GM18498 (cell line): ENCODE results near the gene ASB1.

Experiments
- ATAC-seq: cut with Tn5 transposase; IDR thresholded peaks from one replicate; pipeline ENCODE4 v1.9.1; 2021; ENCODE audit warnings: mild to moderate bottlenecking, moderate library complexity; ENCODE audit not compliant: unreplicated experiment

The ASB1 gene

DNA sequence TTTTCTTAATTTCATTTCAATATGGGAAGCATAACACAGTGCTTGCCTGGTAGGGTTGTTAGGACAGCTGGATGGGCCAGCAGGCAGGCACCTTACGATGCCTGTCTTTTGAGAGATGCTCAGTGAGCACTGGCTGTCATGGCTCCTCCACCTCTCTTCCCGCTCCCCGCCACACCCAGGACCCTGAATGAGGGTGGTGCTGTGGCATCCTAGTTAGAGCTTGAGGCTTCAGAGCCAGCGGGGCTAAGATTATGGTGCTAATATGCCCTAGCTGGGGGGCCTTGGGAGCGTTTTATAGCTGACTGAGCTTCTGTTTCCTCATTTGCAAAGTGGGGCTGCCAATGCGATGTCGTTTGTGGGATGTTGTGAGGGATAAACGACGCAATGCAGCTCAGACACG lies 37.7 kb downstream of the ASB1 start:
- no peak for ATAC-seq

DNA sequence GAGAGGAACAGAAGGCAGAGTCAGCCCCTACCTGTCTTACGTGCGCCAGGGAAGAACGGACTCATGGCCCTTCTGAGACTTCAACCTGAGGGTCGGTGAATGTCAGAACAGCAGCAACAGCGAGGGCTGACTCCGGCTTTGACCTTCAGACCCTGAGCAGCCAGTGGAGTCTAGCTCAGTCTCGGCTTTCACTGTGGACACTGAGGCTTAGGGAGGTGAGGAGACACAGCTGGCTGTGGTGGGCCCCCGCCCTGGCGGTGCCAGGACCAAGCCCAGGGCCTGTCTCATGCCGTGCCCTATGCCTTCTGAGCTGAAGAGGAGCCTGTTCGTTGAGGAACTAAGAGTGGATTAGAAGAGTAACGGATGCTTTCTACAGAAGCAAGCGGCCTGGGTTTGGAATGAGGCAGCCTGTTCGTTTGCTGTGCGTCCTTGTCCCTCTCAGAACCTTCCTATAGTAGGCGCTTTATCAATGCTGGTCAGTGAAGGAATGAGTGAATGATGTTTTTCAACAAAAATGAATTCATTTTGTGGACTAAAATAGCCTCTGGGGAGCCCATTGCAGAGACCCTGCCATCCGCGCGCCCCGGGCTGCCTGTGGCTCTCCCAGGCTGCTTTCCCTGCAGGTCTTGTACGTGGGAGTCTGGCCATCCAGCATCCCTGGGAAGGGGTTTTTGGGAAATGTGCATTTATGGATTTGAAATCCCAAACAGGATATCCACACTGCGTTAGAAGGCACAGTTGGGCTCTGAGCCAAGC lies 38.9 kb downstream of the ASB1 start:
- ATAC-seq, result no peak

DNA sequence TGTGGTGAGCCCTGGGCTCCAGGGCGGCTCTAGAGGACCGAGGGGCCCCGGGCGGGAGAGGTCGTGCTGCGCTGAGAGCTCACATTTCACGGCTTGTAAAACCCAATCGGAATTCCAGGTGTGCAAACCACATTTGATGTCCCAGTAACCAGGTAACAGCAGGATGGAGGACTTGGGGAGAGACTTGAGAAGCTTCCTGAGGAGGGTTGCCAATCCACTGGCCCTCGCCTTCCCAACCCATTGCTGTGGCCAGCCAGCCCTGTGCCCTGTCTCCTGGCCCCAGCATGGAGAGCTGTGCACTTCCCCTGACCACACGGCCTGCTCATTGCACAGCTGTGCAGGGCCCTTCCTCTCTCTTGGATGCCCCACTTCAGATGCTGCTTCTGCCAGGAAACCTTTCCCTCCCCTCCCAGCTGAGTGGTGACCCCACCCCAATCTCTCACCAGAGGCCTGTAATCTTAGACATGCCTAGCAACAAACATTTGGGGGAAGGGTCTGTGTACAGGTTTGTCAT lies 39.6 kb downstream of the ASB1 start:
- ATAC-seq, result no peak

DNA sequence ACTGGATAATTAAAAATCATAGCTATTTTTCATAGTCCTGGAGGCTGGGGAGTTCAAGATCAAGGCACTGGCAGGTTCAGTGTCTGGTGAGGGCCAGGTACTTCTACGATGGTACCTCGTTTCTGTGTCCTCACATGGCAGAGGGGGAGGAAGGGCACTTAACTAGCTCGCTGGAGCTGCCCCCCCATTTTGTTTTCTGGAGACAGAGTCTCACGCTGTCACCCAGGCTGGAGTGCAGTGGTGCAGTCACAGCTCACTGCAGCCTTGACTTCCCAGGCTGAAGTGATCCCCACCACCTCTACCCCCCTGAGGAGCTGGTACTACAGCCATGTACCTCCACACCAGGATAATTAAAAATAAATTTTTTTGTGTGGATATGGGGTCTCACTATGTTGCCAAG lies 40.3 kb downstream of the ASB1 start:
- no peak for ATAC-seq

DNA sequence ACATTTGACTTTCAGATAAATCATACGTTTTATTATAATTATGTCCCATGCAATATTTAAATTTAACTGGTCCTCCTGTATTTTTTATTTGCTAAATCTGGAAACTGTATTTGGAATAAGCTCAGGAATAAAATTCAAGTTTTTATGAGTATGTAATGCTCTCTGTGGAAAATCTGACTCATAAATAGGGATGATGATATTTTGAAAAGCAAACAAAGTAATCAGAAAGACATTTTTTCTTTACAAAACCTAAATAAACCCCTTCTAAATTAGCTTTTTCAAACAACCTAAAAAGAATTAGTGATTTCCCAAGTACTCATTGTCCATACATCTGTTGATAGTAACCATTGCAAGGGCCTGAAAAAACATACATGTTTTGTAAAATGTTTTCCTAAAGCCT lies 41.1 kb downstream of the ASB1 start:
- ATAC-seq, result no peak

DNA sequence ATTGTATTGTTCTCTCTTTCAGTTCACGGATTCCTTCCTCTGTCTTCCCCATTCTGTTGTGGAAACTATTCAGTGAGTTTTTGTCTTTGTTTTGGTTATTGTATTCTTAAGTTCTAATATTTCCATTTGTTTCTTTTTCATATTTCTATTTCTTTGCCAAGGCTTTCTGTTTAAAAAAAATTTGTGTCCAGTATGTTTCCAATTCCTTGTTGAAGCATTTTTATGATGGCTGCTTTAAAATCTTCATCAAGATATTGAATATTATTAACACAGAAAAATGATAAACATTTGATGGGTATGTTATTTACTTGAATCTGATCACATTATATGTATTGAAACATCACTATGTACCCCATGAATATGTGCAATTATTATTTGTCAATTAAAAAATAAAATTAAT lies 42.4 kb downstream of the ASB1 start:
- no peak for ATAC-seq

DNA sequence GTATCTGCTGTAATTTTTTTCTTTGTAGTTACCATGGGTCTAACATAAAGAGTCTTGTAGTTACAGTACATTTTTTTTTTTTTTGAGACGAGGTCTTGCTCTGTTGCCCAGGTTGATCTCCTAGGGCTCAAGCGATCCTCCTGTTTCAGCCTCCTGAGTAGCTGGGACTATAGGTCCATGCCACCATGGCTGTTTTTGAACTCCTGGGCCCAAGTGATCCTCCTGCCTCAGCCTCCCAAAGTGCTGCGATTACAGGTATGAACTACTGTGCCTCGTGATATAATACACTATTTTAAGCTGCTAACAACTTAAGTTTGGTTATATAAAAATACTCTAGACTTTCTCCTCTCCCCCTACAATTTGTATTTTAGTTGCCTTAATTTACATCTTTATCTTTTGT lies 46.3 kb downstream of the ASB1 start:
- ATAC-seq, result no peak

DNA sequence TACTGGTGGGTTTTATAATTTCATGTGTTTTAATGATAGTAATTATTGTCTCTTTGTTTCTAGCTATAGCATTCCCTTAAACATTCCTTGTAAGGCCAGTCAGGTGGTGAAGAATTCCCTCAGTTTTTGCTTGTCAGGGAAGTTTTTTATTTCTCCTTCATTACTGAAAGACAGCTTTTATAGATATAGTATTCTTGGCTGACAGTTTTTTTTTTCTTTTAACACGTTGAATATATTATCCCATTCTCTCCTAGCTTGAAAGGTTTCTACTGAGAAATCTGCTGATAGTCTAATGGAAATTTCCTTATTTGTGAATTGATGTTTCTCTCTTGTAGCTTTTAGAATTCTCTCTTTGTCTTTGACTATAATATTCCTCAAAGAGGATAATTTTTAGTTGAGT lies 46.8 kb downstream of the ASB1 start:
- no peak for ATAC-seq

DNA sequence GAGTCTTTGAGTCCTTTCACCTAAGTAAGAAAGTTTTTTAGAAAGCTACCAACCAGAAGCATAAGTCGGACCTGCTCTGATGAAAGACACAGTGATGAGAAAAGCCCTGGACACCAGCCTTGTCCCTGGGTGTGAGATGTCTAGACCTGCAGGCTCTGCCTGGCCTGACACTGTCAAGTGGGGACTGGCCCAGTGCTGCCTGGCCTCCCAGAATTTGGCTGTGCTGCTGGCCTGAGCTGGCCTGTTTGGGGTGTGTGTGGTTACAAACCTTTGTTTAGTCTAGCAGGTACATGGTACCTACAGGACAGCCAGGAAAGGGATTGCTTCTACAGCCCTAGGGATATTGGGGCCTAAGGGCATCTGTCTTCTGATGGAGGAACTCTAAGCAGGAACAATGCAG lies 48.3 kb downstream of the ASB1 start:
- no peak for ATAC-seq

DNA sequence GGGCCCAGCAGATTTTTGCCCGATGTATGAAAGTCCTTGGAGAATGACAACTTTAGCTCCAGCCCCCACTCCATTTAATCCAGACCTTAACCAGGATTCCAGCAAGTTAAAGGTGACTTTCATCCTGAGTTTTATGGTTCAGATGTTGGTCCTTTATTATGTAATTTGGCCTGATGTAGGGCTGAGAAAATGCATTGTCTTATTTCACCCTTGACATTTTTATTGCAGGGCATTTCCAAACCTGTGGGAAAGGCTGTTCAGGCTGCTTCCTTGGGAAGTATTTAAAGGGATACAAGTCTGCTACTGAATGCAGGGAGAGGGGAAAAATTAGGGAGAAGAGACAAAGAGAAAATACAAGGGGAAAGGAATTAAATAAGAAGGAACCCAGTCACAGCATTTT lies 48.8 kb downstream of the ASB1 start:
- no peak for ATAC-seq

DNA sequence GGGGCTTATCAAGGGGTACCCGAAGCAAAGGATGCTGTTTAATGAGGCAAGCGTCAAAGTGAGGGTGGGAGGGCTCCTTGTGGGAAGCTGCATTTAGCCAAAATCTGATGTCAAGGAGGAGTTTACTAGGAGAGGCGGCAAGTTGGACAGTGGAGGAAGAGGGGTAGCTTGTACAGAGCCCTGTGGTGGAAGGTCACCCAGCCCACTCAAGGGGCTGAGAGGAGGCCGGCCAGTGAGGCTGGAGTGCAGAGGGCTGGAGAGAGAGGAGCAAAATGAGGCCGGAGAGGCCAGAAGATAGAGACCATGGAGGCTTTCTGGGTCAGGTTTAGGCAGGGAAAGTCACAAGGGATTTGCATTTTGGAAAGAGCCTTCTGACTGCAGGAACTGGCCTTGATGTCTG lies 49.5 kb downstream of the ASB1 start:
- ATAC-seq, result no peak

DNA sequence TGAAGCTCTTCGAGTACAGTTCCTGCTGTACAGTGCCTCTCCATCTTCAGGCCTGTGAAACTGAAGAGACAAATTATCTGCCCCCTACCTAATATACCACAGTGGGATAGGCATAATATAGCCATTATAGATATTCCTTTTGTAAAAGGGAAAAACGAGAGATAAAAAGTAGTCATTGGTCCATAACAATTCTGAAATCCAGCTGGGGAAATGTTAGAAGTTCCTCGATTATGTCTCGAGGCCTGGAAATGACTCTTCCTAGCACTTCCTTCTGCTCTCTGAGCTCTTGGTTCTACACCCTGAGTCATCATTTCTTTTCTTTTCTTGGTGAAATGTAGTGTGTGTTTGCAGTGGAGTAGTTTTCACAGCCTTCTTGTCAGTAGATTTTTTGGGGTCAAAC lies 51.5 kb downstream of the ASB1 start:
- no peak for ATAC-seq

DNA sequence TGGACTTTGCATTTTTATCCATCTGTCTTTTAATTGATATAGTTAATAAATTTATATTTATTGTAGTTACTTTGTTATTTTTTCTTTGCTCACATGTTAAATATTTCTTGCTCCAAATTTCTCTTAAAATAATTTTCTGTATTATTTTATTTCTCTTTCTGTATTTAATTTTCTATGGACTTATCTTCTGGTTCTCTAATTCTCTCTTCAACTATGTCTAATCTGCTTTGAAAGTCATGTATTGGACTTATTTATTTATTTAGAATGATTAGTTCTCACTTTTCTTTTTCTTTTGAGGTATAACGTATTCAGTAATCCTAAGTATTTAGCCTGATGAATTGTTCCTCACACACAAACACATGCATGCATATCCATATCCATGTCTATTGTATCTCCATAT lies 53.1 kb downstream of the ASB1 start:
- no peak for ATAC-seq

DNA sequence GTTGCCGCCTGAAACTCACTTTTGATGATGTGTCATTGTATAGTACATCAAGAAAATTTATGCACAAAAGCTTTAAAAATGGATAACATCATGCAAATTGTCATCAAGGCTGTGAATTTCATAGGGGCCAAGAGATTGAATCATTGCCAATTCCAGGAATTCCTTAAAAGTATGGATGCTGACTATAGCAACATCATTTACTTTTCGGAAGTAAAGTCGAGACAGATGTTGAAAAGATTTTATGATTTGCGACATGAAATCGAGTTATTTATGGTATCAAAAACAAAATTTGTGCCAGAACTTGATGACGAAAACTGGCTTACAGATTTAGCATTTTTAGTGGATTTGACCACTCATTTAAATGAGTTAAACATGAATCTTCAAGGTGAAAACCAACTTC lies 56.3 kb downstream of the ASB1 start:
- no peak for ATAC-seq

DNA sequence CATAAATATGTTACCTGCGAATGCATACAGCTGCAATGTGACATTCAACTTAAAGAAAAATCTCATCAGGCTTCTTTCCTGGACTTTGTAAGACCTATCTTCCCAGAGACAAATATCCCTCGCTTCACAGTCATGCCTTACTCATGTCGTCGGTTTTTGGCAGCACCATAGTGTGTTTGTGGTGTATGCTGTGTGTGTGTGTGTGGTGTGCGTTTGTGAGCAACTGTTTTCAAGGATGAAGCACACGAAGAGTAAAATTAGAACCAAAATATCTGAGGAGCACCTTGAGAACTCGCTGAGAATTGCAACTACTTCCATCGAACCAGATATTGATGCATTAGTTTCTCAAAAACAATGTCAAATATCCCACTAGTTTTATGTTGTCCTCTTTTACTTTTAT lies 56.9 kb downstream of the ASB1 start:
- no peak for ATAC-seq

DNA sequence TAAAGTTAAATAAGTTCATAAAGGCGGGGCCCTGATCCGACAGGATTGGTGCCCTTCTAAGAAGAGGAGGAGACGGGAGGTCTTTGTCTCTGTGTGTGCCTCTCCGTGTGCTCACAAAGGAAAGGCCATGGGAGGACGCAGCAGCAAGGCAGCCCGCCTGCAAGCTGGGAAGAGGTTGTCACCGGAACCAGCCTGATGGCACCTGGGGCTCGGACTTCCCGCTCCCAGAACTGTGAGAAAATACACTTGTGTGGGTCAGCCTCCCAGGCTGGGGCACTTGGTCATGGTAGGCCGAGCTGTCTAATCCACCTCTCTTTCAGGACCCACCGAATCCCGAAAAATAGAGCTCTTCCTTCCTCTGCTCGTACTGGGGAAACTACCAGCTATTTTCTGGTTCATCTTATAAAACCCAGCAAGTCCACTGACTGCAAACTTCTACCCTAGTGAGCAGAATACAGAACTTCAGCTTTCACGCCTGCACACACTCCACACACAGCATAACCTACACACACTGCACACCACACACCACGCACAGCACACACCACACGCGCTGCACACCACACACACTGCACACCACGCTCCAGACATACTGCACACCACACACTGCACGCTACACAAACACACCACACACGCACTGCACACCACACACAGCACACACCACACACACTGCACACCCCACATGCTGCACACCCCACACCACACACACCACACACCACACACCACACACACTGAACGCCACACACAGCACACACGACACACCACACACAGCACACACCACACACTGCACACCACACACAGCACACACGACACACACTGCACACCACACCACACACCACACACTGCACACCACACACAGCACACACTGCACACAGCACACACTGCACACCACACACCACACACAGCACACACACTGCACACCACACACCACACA lies 58.1 kb downstream of the ASB1 start:
- no peak for ATAC-seq

DNA sequence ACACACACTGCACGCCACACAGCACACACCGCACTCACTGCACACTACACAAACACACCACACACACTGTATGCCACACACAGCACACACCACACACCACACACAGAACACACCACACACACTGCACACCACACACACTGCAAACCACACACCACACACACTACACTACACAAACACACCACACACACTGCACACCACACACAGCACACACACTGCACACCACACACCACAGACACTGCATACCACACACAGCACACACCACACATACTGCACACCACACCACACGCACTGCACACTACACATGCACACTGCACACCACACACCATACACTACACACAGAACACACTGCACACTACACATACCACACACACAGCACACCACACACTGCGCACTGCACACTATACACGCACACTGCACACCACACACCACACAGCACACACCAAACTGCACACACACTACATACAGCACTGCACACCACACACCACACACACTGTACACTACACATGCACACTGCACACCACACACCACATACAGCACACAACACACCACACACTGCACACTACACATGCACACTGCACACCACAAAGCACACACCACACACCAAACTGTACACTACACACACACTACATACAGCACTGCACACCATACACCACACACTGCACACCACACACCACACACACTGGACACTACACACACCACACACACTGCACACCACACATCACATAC lies 59.6 kb downstream of the ASB1 start:
- ATAC-seq, result no peak

DNA sequence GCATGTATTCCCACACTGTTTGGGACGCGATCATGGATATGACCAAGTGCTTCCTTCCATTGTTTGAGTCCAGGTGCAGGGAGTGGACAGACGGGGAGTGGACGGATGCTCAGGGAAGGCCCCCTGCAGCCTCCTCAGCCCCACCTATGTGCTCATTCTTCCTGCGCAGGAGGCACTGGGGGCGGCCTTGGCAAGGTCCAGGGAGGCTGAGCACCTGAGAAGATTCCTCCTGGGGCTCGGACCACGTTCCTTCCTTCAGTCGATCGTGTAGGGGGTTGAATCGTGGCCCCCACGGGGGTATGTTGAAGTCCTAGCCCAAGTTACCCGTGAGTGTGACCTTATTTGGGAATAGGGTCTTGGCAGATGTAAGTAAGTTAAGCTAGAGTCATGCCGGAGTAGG lies 60.4 kb downstream of the ASB1 start:
- ATAC-seq, result no peak

DNA sequence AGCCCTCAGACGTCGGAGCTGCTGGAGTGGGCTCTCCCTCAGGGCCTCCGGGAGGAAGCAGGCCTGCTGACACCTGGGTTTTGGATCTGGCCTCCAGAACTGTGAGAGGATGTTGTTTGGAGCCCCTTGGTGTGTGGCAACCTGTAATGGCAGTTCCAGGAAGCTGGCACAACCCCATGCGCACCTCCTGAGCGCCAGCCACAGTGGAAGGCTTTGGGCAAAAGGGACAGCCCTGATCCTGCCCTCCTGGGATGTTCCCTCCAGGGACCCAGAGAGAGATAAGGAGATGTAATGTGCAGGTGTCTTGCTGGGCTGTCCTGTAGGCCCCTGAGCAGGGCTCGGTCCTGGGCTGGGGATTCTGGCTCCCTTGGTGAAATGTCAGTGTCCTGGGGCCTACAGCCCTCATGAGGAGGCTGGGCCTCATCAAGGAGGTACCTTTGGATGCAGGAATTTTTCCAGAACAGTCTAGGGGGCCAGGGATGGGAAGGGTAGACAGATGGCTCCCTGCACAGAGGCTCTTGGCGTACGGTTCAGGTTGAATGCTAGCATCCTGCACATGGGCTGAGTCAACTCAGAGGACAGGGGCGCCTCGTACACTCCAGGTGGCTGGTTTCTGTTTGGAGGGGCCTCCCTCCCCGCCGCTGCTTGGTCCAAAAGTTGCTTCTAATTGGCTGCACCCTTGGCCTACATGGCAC lies 61.1 kb downstream of the ASB1 start:
- no peak for ATAC-seq

DNA sequence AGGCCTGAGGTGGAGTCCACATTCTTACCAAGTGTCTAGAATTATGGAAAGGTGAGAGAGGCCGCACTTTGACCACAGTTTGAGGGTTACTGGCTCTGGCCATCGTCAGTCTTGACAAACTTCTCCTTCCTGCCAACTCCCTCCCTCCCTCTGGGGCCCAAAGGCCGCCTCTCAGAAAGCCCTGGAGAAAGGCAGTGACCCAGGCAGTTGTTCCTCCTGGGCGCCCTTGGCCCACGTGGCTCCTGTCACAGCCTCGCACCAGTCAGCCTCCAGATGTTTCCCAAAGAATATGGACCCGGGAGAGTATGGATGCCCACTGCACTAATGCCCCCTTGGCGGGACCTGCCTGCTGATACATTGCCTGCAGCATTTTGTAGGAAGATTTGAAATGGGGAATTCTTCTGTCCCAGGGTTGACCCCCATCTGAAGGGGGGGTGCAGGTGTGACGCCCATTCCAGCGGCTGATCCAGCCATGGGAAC lies 61.7 kb downstream of the ASB1 start:
- no peak for ATAC-seq

DNA sequence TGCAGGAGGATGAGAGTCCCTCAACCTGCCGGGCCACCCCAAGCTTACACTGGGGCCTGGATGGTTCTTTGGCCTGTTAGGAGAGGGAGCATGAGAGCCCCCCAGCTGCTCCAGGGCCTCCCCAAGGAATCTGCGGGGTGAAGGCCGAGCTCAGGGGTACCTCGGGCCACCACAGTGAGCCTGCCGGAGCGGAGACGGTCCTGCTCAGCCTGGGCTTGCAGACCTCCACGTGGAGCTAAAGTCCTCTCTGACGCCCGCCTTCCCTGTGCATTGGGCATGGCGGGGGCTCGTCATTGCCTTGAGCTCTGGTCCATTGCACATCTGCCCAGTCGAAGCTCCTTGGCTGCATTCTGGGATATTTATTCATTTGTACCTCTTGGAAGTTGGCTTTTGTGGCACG lies 62.7 kb downstream of the ASB1 start:
- ATAC-seq, result no peak
